Keratinocyte (primary cell): Measurements from ENCODE around the gene ZC3HAV1L. TPM values are rescaled to one million over a fixed set of nuclear protein-coding genes. Genes with fewer than 3 reads are reported as not detected.

Experiments
- DNase-seq: peaks from one replicate; pipeline ENCODE4 v3.0.0-alpha.2; 2011; ENCODE audit warnings: low read depth, missing footprints, low spot score
- FAIRE-seq: peaks from 2 replicates; lab custom pipeline; 2011; peaks lifted over from hg19 to GRCh38; lab: Jason Lieb, UNC
- H2AFZ ChIP-seq: 2 replicates; pipeline ENCODE4 v1.6.0; 2012; ENCODE audit warnings: low read length, control low read depth, inconsistent platforms; ENCODE audit not compliant: control insufficient read depth
- H3K27ac ChIP-seq: 2 replicates; pipeline ENCODE4 v1.5.1; 2011; ENCODE audit warnings: low read length; ENCODE audit not compliant: control insufficient read depth, insufficient read depth
- H3K27me3 ChIP-seq: 3 replicates; pipeline ENCODE4 v1.6.0; 2011; ENCODE audit warnings: low read length; ENCODE audit not compliant: control insufficient read depth, insufficient read depth; ENCODE audit errors: extremely low read depth
- H3K36me3 ChIP-seq, 2 experiments: 2 replicates in 1 of 2; 3 replicates in 1 of 2; pipeline ENCODE4 v1.5.1; 2011; ENCODE audit warnings: low read length in 2 of 2, mild to moderate bottlenecking in 1 of 2; ENCODE audit not compliant: control insufficient read depth in 2 of 2, insufficient read depth in 2 of 2; ENCODE audit errors: extremely low read depth in 1 of 2
- H3K4me1 ChIP-seq: 3 replicates; pipeline ENCODE4 v1.5.1; 2011; ENCODE audit warnings: low read length; ENCODE audit not compliant: control insufficient read depth, insufficient read depth; ENCODE audit errors: extremely low read depth
- H3K4me2 ChIP-seq: 3 replicates; pipeline ENCODE4 v1.6.0; 2011; ENCODE audit warnings: low read depth, low read length; ENCODE audit not compliant: control insufficient read depth, insufficient read depth; ENCODE audit errors: extremely low read depth
- H3K4me3 ChIP-seq, 3 experiments: fragments of 200-600 bp in 1 of 3; sonication (generic) in 1 of 3; 2 replicates in 2 of 3; 3 replicates in 1 of 3; pipeline ENCODE4 v1.5.1; 2011 to 2016; ENCODE audit warnings: low read length in 3 of 3, mild to moderate bottlenecking in 3 of 3, control low read depth in 2 of 3, inconsistent platforms in 1 of 3, low read depth in 1 of 3, mixed read lengths in 1 of 3, mixed run types in 1 of 3, moderate library complexity in 1 of 3; ENCODE audit not compliant: control insufficient read depth in 2 of 3, insufficient read depth in 2 of 3; ENCODE audit errors: extremely low read depth in 1 of 3
- H3K79me2 ChIP-seq: 2 replicates; pipeline ENCODE4 v1.6.0; 2012; ENCODE audit warnings: low read length; ENCODE audit not compliant: control insufficient read depth, insufficient read depth
- H3K9ac ChIP-seq: 3 replicates; pipeline ENCODE4 v1.6.0; 2011; ENCODE audit warnings: low read length; ENCODE audit not compliant: control insufficient read depth, insufficient read depth; ENCODE audit errors: extremely low read depth
- H3K9me1 ChIP-seq: 3 replicates; pipeline ENCODE4 v1.6.0; 2011; ENCODE audit warnings: low read length; ENCODE audit not compliant: control insufficient read depth, insufficient read depth; ENCODE audit errors: extremely low read depth
- H3K9me3 ChIP-seq: 2 replicates; pipeline ENCODE4 v1.5.1; 2012; ENCODE audit warnings: low read depth, low read length; ENCODE audit not compliant: control insufficient read depth
- H4K20me1 ChIP-seq: 3 replicates; pipeline ENCODE4 v1.6.0; 2011; ENCODE audit warnings: low read length; ENCODE audit not compliant: control insufficient read depth, insufficient read depth; ENCODE audit errors: extremely low read depth
- CTCF ChIP-seq, 3 experiments: IDR thresholded peaks in 1 of 3; conservative IDR thresholded peaks in 1 of 3; optimal IDR thresholded peaks in 1 of 3; 2 replicates in 2 of 3; 3 replicates in 1 of 3; pipeline versions ENCODE3 to v1.5.1; 2011; ENCODE audit warnings: low read length in 3 of 3, mild to moderate bottlenecking in 3 of 3, moderate library complexity in 2 of 3, control low read depth in 1 of 3, inconsistent platforms in 1 of 3; ENCODE audit not compliant: insufficient read depth in 2 of 3; ENCODE audit errors: extremely low read depth in 1 of 3
- EZH2 ChIP-seq: IDR thresholded peaks from one replicate; pipeline ENCODE4 v1.6.1; 2012; ENCODE audit warnings: inconsistent platforms, mild to moderate bottlenecking, low read length, moderate library complexity
- dilution Hi-C: fragments of 300-500 bp; cut with MboI; formaldehyde crosslinking; loops from one replicate; pipeline ENCODE4 v1.7.0; 2020; ENCODE audit warnings: low sequenced_read_pairs; ENCODE audit not compliant: extremely low pct_ligation_motif_present
- polyA minus RNA-seq, 3 experiments: library from RNA; depleted of rRNA, polyadenylated mRNA; stranded (reverse); fragments of >200 nt; gene quantifications; 1 replicate in 1 of 3; 2 replicates in 1 of 3; 3 replicates in 1 of 3; pipeline ENCODE4 v1.2.3, GENCODE V29; 2011
- polyA plus RNA-seq, 5 experiments: library from polyadenylated mRNA; depleted of rRNA in 3 of 5; stranded (reverse) in 3 of 5; stranded (forward) in 1 of 5; unstranded in 1 of 5; fragments of >200 nt; gene quantifications; 1 replicate in 1 of 5; 2 replicates in 3 of 5; 3 replicates in 1 of 5; pipeline versions ENCODE4 v1.2.1 to v1.2.3, GENCODE V29; 2011 to 2012; ENCODE audit warnings: missing spikeins in 2 of 5, low read depth in 1 of 5, low replicate concordance in 1 of 5

Gene ZC3HAV1L
- polyA plus RNA-seq (7.4 to 9.5 TPM (median 7.9 TPM) in 3 replicates), polyA minus RNA-seq (6.3 to 9.6 TPM (median 7.8 TPM) in 3 replicates)
- polyA plus RNA-seq (2011; ENCODE audit: low read depth), result 0.40 TPM
- 4.5 and 6.1 TPM in 2 replicates for polyA plus RNA-seq (2011; cell fraction: cytosol; rRNA removed)
- 17.0 and 17.8 TPM in 2 replicates for polyA plus RNA-seq (2011; cell fraction: nucleus; rRNA removed)
- polyA plus RNA-seq (2012; ENCODE audit: low replicate concordance), result 2.2 and 4.8 TPM in 2 replicates
- 18.0 TPM for polyA minus RNA-seq (2011; cell fraction: cytosol; rRNA and poly(A)+ RNA removed)
- 13.8 and 17.1 TPM in 2 replicates for polyA minus RNA-seq (2011; cell fraction: nucleus; rRNA and poly(A)+ RNA removed)

- peak within 1 kb of the TSS; percentile 76 for H3K9ac ChIP-seq
- H3K4me3 ChIP-seq, result peak within 1 kb of the TSS; percentile 63 to 79 (median 76)
- no peaks in the 10 kb centered on the region for H3K9me3 ChIP-seq
- no peaks in the 10 kb centered on the region for H4K20me1 ChIP-seq
- peak within 1 kb of the TSS; percentile 91 for H3K4me2 ChIP-seq
- no peaks in the 10 kb centered on the region for H3K9me1 ChIP-seq
- H3K27me3 ChIP-seq, result no peaks in the 10 kb centered on the region
- peak within 1 kb of the TSS; percentile 54 for H3K27ac ChIP-seq
- H3K79me2 ChIP-seq, result peaks cover 14% of the 10 kb centered on the region
- peaks cover 26% of the 10 kb centered on the region for H3K4me1 ChIP-seq
- FAIRE-seq (no peak), DNase-seq (no peak)
- dilution Hi-C loops, result no loop called here
- TF ChIP-seq EZH2, result no peak
- TF ChIP-seq CTCF (optimal IDR thresholded peaks at IDR 0.05 in 1 of 3, IDR thresholded peaks at IDR 0.05 in 1 of 3, conservative IDR thresholded peaks at IDR 0.05 in 1 of 3; ENCODE audit: extremely low read depth in 1 of 3, insufficient read depth in 2 of 3, low read length in 3 of 3), result no peak
- peaks cover 3 to 8% of the 10 kb centered on the region in 2 experiments for H3K36me3 ChIP-seq
- peak within 1 kb of the TSS; percentile 95 for H2AFZ ChIP-seq
Measured at GRCh38 chr7:139035586-139036353, at the start of gene ZC3HAV1L. ZC3HAV1L (minus strand) TSS chr7:139036042; CDS start chr7:139036017, 25 bp downstream.

GRCh38 chr7:139084709-139085108, 48.9 kb upstream of the ZC3HAV1L start:
- no peak for FAIRE-seq
- Histone ChIP-seq H3K4me2 (no peak overlapping the region), H2AFZ (no peak overlapping the region), H3K9me1 (no peaks in the 10 kb centered on the region), H3K9ac (no peak overlapping the region), H4K20me1 (peaks cover under 1% of the 10 kb centered on the region), H3K27me3 (no peaks in the 10 kb centered on the region), H3K79me2 (peaks cover 36% of the 10 kb centered on the region), H3K27ac (no peak overlapping the region), H3K4me3 (no peak overlapping the region), H3K36me3 (peaks cover 20 to 47% of the 10 kb centered on the region in 2 experiments), H3K9me3 (no peaks in the 10 kb centered on the region), H3K4me1 (no peaks in the 10 kb centered on the region)
- no peak for DNase-seq
- dilution Hi-C loops, result no loop called here
- no peak for TF ChIP-seq CTCF (optimal IDR thresholded peaks at IDR 0.05 in 1 of 3, IDR thresholded peaks at IDR 0.05 in 1 of 3, conservative IDR thresholded peaks at IDR 0.05 in 1 of 3; ENCODE audit: extremely low read depth in 1 of 3, insufficient read depth in 2 of 3, low read length in 3 of 3)
- TF ChIP-seq EZH2, result no peak
